Spinal cord (tissue), 10 donors: ENCODE measurements around the gene C1QTNF4. TPM values are rescaled to one million over a fixed set of nuclear protein-coding genes. Genes with fewer than 3 reads are reported as not detected.

ENCODE experiments used
- DNase-seq, 6 donors: peaks; one replicate each; pipeline versions ENCODE4 v3.0.0 to v3.0.0-alpha.2; 2013 to 2015; ENCODE audit warnings: low spot score in 6 of 6, low read depth in 4 of 6
- H3K27ac ChIP-seq: one replicate; pipeline ENCODE4 v1.5.1; 2013; ENCODE audit warnings: low read depth, low read length, control low read depth
- H3K27me3 ChIP-seq: one replicate; pipeline ENCODE4 v1.6.1; 2013; ENCODE audit warnings: low read length; ENCODE audit not compliant: control insufficient read depth, insufficient read depth
- H3K36me3 ChIP-seq: one replicate; pipeline ENCODE4 v1.6.1; 2013; ENCODE audit warnings: low read length; ENCODE audit not compliant: control insufficient read depth, insufficient read depth
- H3K4me1 ChIP-seq: one replicate; pipeline ENCODE4 v1.6.1; 2013; ENCODE audit warnings: low read length; ENCODE audit not compliant: control insufficient read depth, insufficient read depth
- H3K4me3 ChIP-seq: one replicate; pipeline ENCODE4 v1.5.1; 2013; ENCODE audit warnings: low read depth, low read length, control low read depth
- H3K9me3 ChIP-seq: one replicate; pipeline ENCODE4 v1.6.1; 2013; ENCODE audit warnings: low read length; ENCODE audit not compliant: control insufficient read depth, insufficient read depth
- WGBS: methylation state at CpG from one replicate; pipeline ENCODE4 v1.1.5; 2013; ENCODE audit warnings: missing lambda C conversion rate; ENCODE audit not compliant: insufficient coverage; 5-methylcytosine and 5-hydroxymethylcytosine counted together
- polyA plus RNA-seq, 2 donors: library from polyadenylated mRNA; unstranded; fragments of 120-200 nt; gene quantifications; one replicate each; pipeline ENCODE4 v1.2.1, GENCODE V29; 2013; ENCODE audit not compliant: insufficient read length in 2 of 2
- total RNA-seq, 2 donors: library from RNA; depleted of rRNA in 1 of 2; stranded (reverse); fragments of 120-200 nt in 1 of 2; fragments of >200 nt in 1 of 2; gene quantifications; one replicate each; pipeline versions ENCODE4 v1.2.3 to v1.2.4, GENCODE V29; 2013 to 2014
- donor health status: healthy.

Gene C1QTNF4
- total and polyA plus RNA-seq, 4 donors: 15.8 to 113 (median 63.3) TPM

DNA sequence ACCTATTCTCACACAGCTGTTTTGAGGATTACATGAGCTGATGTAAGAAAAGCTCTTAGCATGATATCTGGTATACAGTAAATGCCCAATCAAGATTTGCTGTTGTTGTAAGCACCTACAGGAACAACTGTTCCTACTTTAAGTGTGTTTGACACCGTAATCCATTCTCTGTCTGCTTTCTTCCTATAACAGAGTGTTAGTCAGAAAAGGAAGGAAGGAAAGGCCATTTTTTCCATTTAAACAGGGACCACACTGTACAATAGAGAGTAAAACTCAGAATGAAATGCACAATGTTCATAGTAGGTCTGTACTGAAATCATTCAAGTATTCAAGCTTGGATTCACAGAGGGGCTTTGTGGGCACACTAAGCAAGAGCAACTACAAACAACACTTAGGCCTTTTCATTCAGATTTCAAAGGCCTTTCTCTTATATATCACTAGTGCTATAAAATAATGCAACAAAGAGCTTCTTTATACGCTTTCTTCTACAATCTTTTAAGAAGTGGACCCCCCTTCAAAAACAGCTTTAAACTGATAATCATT lies 26.7 kb upstream of the C1QTNF4 start:
- H3K4me1 ChIP-seq: no peaks in the 10 kb centered on the region
- no peaks in the 10 kb centered on the region for H3K9me3 ChIP-seq
- peak in 2 of 6 donors; percentile 3 to 40 for DNase-seq
- WGBS: no CpG with 5 or more reads among the region's 2 CpGs
- peak overlapping the region; percentile 75 for H3K27ac ChIP-seq
- H3K4me3 ChIP-seq: no peak overlapping the region
- no peaks in the 10 kb centered on the region for H3K27me3 ChIP-seq
- H3K36me3 ChIP-seq: peaks cover 53% of the 10 kb centered on the region

DNA sequence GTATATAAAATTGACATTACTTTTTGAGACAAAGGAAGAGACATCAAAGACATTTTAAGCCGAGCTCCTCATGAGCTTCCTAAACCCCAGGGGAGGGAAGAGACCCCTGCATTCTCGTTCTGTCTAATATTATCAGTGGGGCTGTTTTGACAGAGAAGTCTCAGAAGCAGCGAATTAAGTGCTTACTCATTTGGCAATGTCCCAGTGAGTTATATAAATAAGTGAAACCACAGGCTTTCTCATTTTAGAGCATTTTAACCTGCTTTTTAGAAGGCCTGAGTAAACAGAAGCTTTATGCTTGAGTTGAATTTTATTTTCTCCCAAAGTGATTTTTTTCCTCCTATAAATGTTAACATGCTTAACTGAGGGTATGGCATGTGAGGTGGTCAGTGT lies 23.2 kb upstream of the C1QTNF4 start:
- H3K4me1 ChIP-seq: peaks cover 4% of the 10 kb centered on the region
- no peak overlapping the region for H3K27ac ChIP-seq
- WGBS: no CpG with 5 or more reads among the region's 3 CpGs

DNA sequence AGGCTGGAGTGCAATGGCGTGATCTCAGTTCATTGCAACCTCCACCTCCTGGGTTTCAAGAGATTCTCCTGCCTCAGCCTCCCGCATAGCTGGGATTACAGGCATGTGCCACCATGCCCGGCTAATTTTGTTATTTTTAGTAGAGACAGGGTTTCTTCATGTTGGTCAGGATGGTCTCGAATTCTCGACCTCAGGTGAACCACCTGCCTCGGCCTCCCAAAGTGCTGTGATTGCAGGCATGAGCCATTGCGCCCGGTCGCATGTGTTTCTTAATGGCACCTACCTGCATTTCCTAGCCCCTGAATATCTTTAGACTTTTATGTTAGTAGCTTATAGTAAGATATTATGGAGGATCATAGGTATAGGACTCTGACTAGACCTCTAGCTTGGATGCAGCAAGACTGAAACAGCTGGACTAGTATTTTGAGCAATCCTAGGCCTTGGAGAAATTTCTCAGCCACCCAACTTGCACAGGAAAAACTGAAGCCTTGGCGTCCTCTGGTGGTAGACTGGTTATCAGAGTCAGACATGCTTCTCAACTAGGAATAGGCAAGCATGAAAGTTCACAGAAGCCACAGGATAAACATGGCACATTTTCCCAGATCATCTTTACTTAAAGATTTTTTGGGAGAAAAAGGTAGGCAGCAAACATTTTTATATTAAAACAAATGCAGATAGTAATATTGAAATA lies 22.7 kb upstream of the C1QTNF4 start:
- peak in 5 of 6 donors; percentile 46 to 88 (median 57) for DNase-seq
- Histone ChIP-seq H3K4me1 (peaks cover 4% of the 10 kb centered on the region), H3K4me3 (no peak overlapping the region), H3K27ac (no peak overlapping the region), H3K36me3 (peaks cover 31% of the 10 kb centered on the region), H3K27me3 (no peaks in the 10 kb centered on the region), H3K9me3 (no peaks in the 10 kb centered on the region)
- 98% methylated on average over 4 of the region's 10 CpGs for WGBS

More for the DNA sequence above, 23.2 kb upstream of the C1QTNF4 start:
- Histone ChIP-seq H3K9me3 (no peaks in the 10 kb centered on the region), H3K4me3 (no peak overlapping the region), H3K36me3 (peaks cover 31% of the 10 kb centered on the region), H3K27me3 (no peaks in the 10 kb centered on the region)
- DNase-seq: no peak

DNA sequence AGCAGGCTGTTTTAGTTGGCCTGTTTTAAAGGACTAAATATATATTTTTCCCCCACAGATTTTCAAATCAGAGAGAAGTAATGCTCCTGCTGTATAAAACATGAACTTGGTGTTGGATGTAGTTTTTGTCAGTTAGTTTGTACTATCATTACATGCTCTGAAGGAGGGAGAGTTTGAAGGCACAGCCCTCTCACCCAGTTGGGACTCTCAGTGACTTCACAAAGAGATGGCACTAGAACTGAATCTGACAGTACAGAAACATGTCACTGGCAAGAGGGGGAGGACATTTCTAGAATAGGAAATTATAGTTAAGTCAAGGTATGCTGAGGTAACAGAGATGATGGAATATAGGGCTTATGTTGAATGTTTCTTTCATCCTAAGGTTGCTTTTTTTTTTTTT lies 21.0 kb upstream of the C1QTNF4 start:
- H3K27me3 ChIP-seq: no peaks in the 10 kb centered on the region
- H3K27ac ChIP-seq: no peak overlapping the region

DNA sequence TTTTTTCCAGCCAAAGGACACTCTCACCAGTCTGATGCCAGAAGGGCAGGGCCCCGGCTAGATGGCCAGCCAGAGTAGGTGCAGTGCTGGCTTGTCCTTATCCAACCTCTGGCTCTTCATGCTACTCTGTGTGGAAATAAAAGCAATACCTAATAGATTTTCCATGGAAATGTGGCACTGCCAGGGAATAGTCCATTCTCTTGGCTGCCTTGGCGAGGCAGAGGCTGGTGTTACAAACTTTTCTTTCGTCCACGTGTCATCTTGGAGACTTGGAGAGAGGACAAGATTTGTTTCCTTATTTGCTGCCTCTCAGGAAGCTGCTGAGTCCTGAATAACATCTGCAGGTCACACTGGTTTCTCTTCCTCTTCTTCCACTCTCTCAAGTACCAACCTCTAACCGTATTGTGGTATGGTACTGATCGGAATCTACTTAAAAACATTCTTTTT lies 17.2 kb upstream of the C1QTNF4 start:
- 83% methylated on average over 4 of the region's 6 CpGs for WGBS

More for the DNA sequence above, 21.0 kb upstream of the C1QTNF4 start:
- no peak for DNase-seq
- Histone ChIP-seq H3K4me3 (no peak overlapping the region), H3K4me1 (peaks cover 4% of the 10 kb centered on the region), H3K9me3 (no peaks in the 10 kb centered on the region), H3K36me3 (peaks cover 28% of the 10 kb centered on the region)

DNA sequence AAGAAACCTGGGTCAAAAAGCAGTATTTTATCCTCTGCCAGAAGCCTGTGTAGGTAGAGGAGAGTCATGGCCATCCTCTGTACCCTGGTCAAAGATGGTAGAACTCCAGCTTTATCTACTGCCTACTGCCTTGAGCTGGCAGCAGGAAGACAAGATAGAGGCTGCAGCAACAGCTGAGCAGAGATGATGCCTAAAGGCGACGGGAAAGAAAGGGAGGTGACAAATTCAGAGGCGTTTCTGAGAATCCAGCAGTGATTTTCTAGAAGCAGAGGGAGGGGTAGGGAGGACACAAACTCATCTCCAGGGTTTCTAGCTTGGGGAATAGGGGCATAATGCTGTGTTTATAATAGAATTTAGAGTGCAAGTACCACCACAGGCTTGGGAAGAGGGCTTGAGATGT lies 15.5 kb upstream of the C1QTNF4 start:
- no peak overlapping the region for H3K27ac ChIP-seq
- no peaks in the 10 kb centered on the region for H3K9me3 ChIP-seq
- no peaks in the 10 kb centered on the region for H3K27me3 ChIP-seq
- WGBS: 81% methylated on average over 3 of the region's 3 CpGs
- no peak for DNase-seq
- H3K36me3 ChIP-seq: peaks cover 5% of the 10 kb centered on the region
- H3K4me3 ChIP-seq: no peak overlapping the region
- peaks cover 13% of the 10 kb centered on the region for H3K4me1 ChIP-seq

More for the DNA sequence above, 17.2 kb upstream of the C1QTNF4 start:
- Histone ChIP-seq H3K4me3 (no peak overlapping the region), H3K36me3 (peaks cover 7% of the 10 kb centered on the region), H3K9me3 (no peaks in the 10 kb centered on the region), H3K4me1 (peaks cover 13% of the 10 kb centered on the region), H3K27me3 (no peaks in the 10 kb centered on the region), H3K27ac (no peak overlapping the region)
- no peak for DNase-seq

DNA sequence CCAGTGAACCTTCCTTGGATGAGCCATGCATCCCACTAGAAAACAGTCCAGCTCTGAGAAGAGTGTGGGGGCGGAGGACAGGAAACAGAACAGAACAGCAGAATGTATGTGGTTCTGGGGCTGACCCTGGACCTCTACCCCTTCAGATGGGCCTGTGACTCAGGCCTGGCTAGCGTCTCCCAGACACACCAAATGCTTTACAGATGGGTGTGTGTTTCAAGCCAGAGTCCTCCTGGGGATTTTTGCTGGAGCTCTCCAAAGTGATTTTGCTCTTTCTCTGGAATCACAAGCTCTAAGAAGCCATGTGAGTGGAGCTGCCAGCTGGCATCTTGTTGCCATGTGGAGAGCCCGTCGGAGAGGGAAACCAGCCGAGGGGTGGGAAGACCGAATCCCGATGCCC lies 13.2 kb upstream of the C1QTNF4 start:
- Histone ChIP-seq H3K27ac (no peak overlapping the region), H3K9me3 (no peaks in the 10 kb centered on the region), H3K4me3 (no peak overlapping the region), H3K27me3 (no peaks in the 10 kb centered on the region), H3K36me3 (peaks cover 5% of the 10 kb centered on the region), H3K4me1 (peaks cover 9% of the 10 kb centered on the region)
- WGBS: 58% methylated on average over 6 of the region's 7 CpGs
- DNase-seq: peak in 1 of 6 donors; percentile 75

DNA sequence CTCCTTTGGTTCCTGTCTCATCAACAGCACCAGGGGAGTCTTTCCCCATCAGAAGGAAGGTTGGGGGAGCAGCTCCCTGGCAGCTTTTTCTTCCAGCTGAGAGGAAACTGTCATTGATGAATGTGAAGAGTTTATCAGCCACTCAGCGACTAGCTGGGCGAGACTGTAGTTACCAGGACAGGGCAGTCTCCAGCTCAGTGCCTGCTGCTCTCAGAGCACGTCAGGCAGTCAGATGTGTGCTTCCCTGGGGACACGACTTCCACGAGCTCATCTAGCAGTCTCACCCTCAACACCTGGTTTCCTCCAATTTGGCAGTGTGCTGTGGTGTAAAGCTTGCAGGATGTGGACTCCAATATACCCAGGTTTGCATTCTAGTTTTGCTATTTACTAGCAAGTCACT lies 12.5 kb upstream of the C1QTNF4 start:
- H3K27ac ChIP-seq: no peak overlapping the region

DNA sequence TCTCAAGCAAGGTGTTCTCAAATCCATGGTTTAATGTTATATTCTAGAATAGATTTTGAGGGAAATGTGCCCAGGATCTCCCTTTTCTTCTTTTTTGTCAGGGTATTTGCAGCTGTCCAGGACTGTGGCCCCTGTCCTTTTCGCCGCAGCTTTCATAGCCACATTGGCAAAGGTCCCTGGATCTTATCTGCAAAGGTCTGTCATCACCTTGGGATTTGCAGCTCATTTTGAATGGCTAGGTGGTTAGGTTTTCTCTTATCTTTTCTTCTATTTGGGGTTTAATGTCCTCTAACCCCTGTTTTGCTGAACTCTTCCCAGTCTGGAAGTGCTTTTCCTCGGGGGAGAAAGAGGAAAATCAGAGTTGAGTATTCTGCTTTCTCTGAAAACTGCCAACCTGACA lies 11.7 kb upstream of the C1QTNF4 start:
- Histone ChIP-seq H3K4me1 (peaks cover 9% of the 10 kb centered on the region), H3K36me3 (peaks cover under 1% of the 10 kb centered on the region), H3K27me3 (no peaks in the 10 kb centered on the region), H3K27ac (no peak overlapping the region), H3K4me3 (no peak overlapping the region), H3K9me3 (no peaks in the 10 kb centered on the region)
- no CpG with 5 or more reads among the region's 3 CpGs for WGBS
- no peak for DNase-seq

More for the DNA sequence above, 12.5 kb upstream of the C1QTNF4 start:
- no peaks in the 10 kb centered on the region for H3K27me3 ChIP-seq
- WGBS: 19% methylated on average over 4 of the region's 5 CpGs
- H3K36me3 ChIP-seq: peaks cover 5% of the 10 kb centered on the region
- no peaks in the 10 kb centered on the region for H3K9me3 ChIP-seq
- H3K4me3 ChIP-seq: no peak overlapping the region
- peak in 1 of 6 donors; percentile 19 for DNase-seq
- H3K4me1 ChIP-seq: peaks cover 9% of the 10 kb centered on the region

DNA sequence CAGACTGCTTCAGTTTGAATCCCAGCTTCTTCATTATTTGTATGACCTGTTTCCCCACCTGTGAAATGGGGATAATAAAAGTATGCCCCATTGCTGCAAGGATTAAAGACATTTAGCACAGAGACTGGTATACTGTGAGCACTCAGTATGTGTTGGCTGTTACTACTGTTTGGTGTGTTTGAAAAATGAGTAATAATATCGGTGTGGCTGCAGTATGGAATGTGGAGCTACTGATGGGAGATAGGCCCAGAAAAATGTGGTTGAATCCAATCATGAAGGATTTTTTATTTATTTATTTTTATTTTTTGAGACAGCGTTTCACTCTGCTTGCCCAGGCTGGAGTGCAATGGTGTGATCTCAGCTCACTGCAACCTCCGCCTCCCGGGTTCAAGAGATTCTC lies 9.1 kb upstream of the C1QTNF4 start:
- no peaks in the 10 kb centered on the region for H3K9me3 ChIP-seq
- H3K27ac ChIP-seq: no peak overlapping the region
- DNase-seq: no peak
- H3K4me3 ChIP-seq: no peak overlapping the region
- peaks cover 9% of the 10 kb centered on the region for H3K4me1 ChIP-seq
- no peaks in the 10 kb centered on the region for H3K36me3 ChIP-seq
- WGBS: no CpG with 5 or more reads among the region's 4 CpGs
- H3K27me3 ChIP-seq: no peaks in the 10 kb centered on the region
